Hepatocyte (in vitro differentiated cells): Measurements from ENCODE around the gene ZNF92.
"Not testable (repeated sequence)": the region's sequence is repeated elsewhere in the genome, so short reads cannot be mapped to it uniquely, and the experiment has no call there.

ENCODE experiments used
- EZH2phosphoT487 ChIP-seq: fragments of 200-600 bp; sonication (generic); IDR thresholded peaks from one replicate; pipeline ENCODE4 v1.6.1; 2018; ENCODE audit warnings: antibody characterized with exemption, mild to moderate bottlenecking, low read depth, moderate library complexity; ENCODE audit not compliant: unreplicated experiment, severe bottlenecking
- TF ChIP-seq, protein P1 (sequence below): fragments of 200-600 bp; sonication (generic); IDR thresholded peaks from 2 replicates; pipeline ENCODE4 v1.5.1; 2016; ENCODE audit warnings: antibody characterized with exemption, mild to moderate bottlenecking; ENCODE audit not compliant: poor library complexity

DNA sequence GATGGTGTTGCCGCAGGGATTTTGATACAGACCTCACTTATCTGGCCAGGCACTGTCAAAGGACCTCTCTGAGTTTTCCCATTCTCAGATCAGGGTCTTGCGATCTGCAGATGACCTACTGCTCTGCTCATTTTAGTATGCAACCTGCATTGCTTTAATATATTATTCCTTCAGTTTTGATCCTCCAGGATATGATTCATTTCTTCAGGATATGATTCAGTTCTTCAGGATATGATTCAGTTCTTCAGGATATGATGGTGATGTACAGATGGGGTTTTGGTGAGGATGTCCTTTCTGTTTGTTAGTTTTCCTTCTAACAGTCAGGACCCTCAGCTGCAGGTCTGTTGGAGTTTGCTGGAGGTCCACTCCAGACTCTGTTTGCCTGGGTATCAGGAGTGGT is 33.1 kb downstream of the ZNF92 start:
- TF ChIP-seq EZH2phosphoT487: not testable (repeated sequence)
- TF ChIP-seq, protein P1, sequence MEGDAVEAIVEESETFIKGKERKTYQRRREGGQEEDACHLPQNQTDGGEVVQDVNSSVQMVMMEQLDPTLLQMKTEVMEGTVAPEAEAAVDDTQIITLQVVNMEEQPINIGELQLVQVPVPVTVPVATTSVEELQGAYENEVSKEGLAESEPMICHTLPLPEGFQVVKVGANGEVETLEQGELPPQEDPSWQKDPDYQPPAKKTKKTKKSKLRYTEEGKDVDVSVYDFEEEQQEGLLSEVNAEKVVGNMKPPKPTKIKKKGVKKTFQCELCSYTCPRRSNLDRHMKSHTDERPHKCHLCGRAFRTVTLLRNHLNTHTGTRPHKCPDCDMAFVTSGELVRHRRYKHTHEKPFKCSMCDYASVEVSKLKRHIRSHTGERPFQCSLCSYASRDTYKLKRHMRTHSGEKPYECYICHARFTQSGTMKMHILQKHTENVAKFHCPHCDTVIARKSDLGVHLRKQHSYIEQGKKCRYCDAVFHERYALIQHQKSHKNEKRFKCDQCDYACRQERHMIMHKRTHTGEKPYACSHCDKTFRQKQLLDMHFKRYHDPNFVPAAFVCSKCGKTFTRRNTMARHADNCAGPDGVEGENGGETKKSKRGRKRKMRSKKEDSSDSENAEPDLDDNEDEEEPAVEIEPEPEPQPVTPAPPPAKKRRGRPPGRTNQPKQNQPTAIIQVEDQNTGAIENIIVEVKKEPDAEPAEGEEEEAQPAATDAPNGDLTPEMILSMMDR: not testable (repeated sequence)
